GM10248 (cell line): ENCODE measurements around the gene FMNL2.

Source experiments
- CTCF ChIA-PET: fragments of 300-600 bp; sonication (Branson Sonifier 250); formaldehyde crosslinking; extraction: SDS; loops from one replicate; lab custom pipeline; 2021; ENCODE audit warnings: antibody characterized with exemption; lab: Yijun Ruan, JAX
- POLR2A ChIA-PET: fragments of 350-650 bp; sonication (Branson Sonifier 250); formaldehyde crosslinking; extraction: SDS; loops from one replicate; lab custom pipeline; 2020; ENCODE audit warnings: antibody characterized with exemption; lab: Yijun Ruan, JAX
- DNase-seq: peaks from one replicate; pipeline ENCODE4 v3.0.0; 2012; ENCODE audit errors: extremely low spot score
- CTCF ChIP-seq: IDR thresholded peaks from 2 replicates; pipeline ENCODE4 v1.5.1; 2012; ENCODE audit warnings: mild to moderate bottlenecking, low read depth; ENCODE audit errors: extremely low read depth, missing control alignments, control extremely low read depth

FMNL2 gene

GRCh38 chr2:152695763-152696162 lies 360.8 kb downstream of the FMNL2 start:
- CTCF ChIA-PET = interaction anchor here (1.0 to 1.3 kb wide), 2 partner anchors 19 to 37 kb away, joined by 3 to 4 read pairs; no protein-coding TSS in a partner anchor
- no peak for DNase-seq
- POLR2A ChIA-PET = no interaction called here
- no peak for TF ChIP-seq CTCF

- ChIA-PET POLR2A (no interaction called here), CTCF (interaction anchor here (0.9 to 1.3 kb wide), 3 partner anchors 11 to 38 kb away, joined by 3 to 4 read pairs (median 3); no protein-coding TSS in a partner anchor)
- no peak for DNase-seq
- no peak for TF ChIP-seq CTCF
Measured at GRCh38 chr2:152696476-152696875, 361.5 kb downstream of the FMNL2 start.
